Breast epithelium (tissue), 3 donors: ENCODE measurements around the gene KAT8.

Experiments used
- POLR2A ChIP-seq: fragments of 450-650 bp; IDR thresholded peaks from one replicate; pipeline ENCODE4 v1.6.1; 2016; ENCODE audit warnings: antibody characterized with exemption, mild to moderate bottlenecking, moderate library complexity
- POLR2AphosphoS5 ChIP-seq, 3 donors: sonication (generic); formaldehyde crosslinking; IDR thresholded peaks; one replicate each; pipeline ENCODE4 v1.6.1; 2017; ENCODE audit warnings: antibody characterized with exemption in 3 of 3
- TF ChIP-seq, protein P1 (sequence below), 3 donors: fragments of 450-650 bp; IDR thresholded peaks; one replicate each; pipeline ENCODE4 v1.5.1; 2016 to 2017; ENCODE audit warnings: antibody characterized with exemption in 3 of 3, mild to moderate bottlenecking in 3 of 3, moderate library complexity in 3 of 3

DNA sequence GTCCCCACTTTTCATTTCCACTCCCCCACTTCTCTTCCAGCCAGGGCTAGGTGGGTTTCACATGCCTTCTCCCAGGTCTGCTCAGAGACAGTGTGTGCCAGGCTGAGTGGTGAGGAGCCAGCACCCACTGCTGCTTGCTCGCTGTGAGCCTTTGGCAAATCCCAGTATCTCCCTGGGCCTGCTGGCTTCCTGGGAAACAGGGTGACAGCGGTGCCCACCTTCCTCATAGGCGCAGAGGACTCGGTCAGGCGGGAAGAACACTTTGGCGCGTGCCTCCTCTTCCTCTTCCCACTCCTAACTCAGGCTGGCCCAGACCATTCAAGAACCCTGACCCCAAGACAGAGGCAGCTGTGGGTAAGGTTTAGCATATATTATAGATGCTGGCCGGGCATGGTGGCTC lies 28.3 kb upstream of the KAT8 start:
- TF ChIP-seq, protein P1, sequence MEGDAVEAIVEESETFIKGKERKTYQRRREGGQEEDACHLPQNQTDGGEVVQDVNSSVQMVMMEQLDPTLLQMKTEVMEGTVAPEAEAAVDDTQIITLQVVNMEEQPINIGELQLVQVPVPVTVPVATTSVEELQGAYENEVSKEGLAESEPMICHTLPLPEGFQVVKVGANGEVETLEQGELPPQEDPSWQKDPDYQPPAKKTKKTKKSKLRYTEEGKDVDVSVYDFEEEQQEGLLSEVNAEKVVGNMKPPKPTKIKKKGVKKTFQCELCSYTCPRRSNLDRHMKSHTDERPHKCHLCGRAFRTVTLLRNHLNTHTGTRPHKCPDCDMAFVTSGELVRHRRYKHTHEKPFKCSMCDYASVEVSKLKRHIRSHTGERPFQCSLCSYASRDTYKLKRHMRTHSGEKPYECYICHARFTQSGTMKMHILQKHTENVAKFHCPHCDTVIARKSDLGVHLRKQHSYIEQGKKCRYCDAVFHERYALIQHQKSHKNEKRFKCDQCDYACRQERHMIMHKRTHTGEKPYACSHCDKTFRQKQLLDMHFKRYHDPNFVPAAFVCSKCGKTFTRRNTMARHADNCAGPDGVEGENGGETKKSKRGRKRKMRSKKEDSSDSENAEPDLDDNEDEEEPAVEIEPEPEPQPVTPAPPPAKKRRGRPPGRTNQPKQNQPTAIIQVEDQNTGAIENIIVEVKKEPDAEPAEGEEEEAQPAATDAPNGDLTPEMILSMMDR (IDR thresholded peaks at IDR 0.05), result no peak
- no peak for TF ChIP-seq POLR2AphosphoS5 (IDR thresholded peaks at IDR 0.05)
- no peak for TF ChIP-seq POLR2A
